SK-N-SH (cell line): ENCODE data around the gene LTB4R2. TPM values are rescaled to one million over a fixed set of nuclear protein-coding genes. Genes with fewer than 3 reads are reported as not detected.

ENCODE experiments used
- CTCF ChIA-PET: fragments of 300-600, 350-600 bp; formaldehyde crosslinking; extraction: SDS; loops from one replicate; lab custom pipeline; 2021; lab: Yijun Ruan, JAX
- POLR2A ChIA-PET: fragments of 350-600 bp; sonication (Branson Sonifier 250); formaldehyde crosslinking; extraction: SDS; loops from one replicate; lab custom pipeline; 2020; ENCODE audit warnings: antibody characterized with exemption, inconsistent platforms; lab: Yijun Ruan, JAX
- DNase-seq: peaks from one replicate; pipeline ENCODE4 v3.0.0; 2012
- H2AFZ ChIP-seq: fragments of 200-600 bp; sonication (generic); 2 replicates; pipeline ENCODE4 v1.8.1; 2016; ENCODE audit warnings: antibody characterized with exemption, mild to moderate bottlenecking, low read depth
- H3F3A ChIP-seq: fragments of 200-600 bp; sonication (generic); replicated peaks from 2 replicates; pipeline ENCODE3; 2016; ENCODE audit warnings: antibody characterized with exemption, mild to moderate bottlenecking; ENCODE audit not compliant: insufficient read depth
- H3K27ac ChIP-seq, 2 experiments: fragments of 200-500 bp in 1 of 2; fragments of 200-600 bp in 1 of 2; sonication (Bioruptor generic) in 1 of 2; sonication (generic), shearing (Covaris generic) in 1 of 2; 2 replicates each; pipeline versions ENCODE4 v1.5.1 to v1.6.1; 2014 to 2016; ENCODE audit warnings: low read depth in 2 of 2, inconsistent platforms in 1 of 2, low read length in 1 of 2, mild to moderate bottlenecking in 1 of 2, mixed read lengths in 1 of 2
- H3K27me3 ChIP-seq: fragments of 200-600 bp; sonication (generic), shearing (Covaris generic); 2 replicates; pipeline ENCODE4 v1.6.1; 2016; ENCODE audit warnings: mixed run types; ENCODE audit not compliant: insufficient read depth
- H3K36me3 ChIP-seq, 2 experiments: fragments of 200-500 bp in 1 of 2; fragments of 200-600 bp in 1 of 2; sonication (Bioruptor generic) in 1 of 2; sonication (generic) in 1 of 2; replicated peaks in 1 of 2; 2 replicates each; pipeline versions ENCODE3 to v1.5.1; 2014 to 2016; ENCODE audit warnings: low read length in 1 of 2, mild to moderate bottlenecking in 1 of 2; ENCODE audit not compliant: insufficient read depth in 2 of 2, control insufficient read depth in 1 of 2
- H3K4me1 ChIP-seq, 2 experiments: fragments of 200-500 bp in 1 of 2; fragments of 200-600 bp in 1 of 2; sonication (Bioruptor generic) in 1 of 2; sonication (generic), shearing (Covaris generic) in 1 of 2; 2 replicates each; pipeline versions ENCODE4 v1.5.1 to v1.6.1; 2014 to 2016; ENCODE audit warnings: low read depth in 1 of 2, low read length in 1 of 2, mixed run types in 1 of 2; ENCODE audit not compliant: insufficient read depth in 2 of 2, control insufficient read depth in 1 of 2
- H3K4me2 ChIP-seq: fragments of 200-600 bp; sonication (generic), shearing (Covaris generic); 2 replicates; pipeline ENCODE4 v1.6.1; 2017; ENCODE audit warnings: mixed run types
- H3K4me3 ChIP-seq, 2 experiments: fragments of 200-500 bp in 1 of 2; fragments of 200-600 bp in 1 of 2; sonication (Bioruptor generic) in 1 of 2; sonication (generic), shearing (Covaris generic) in 1 of 2; 2 replicates each; pipeline versions ENCODE4 v1.5.1 to v1.8.1; 2014 to 2016; ENCODE audit warnings: low read depth in 2 of 2, inconsistent platforms in 1 of 2, low read length in 1 of 2, mild to moderate bottlenecking in 1 of 2, mixed read lengths in 1 of 2, moderate library complexity in 1 of 2
- H3K79me2 ChIP-seq: fragments of 200-600 bp; sonication (generic); 2 replicates; pipeline ENCODE4 v1.8.1; 2017; ENCODE audit warnings: mild to moderate bottlenecking; ENCODE audit not compliant: insufficient read depth
- H3K9ac ChIP-seq: fragments of 200-600 bp; sonication (generic); 2 replicates; pipeline ENCODE4 v1.6.1; 2017; ENCODE audit warnings: mixed run types
- H3K9me2 ChIP-seq: fragments of 200-600 bp; sonication (generic); 2 replicates; pipeline ENCODE4 v1.6.1; 2017; ENCODE audit warnings: mixed run types
- H3K9me3 ChIP-seq: fragments of 200-600 bp; sonication (generic); 2 replicates; pipeline ENCODE4 v1.6.1; 2017; ENCODE audit warnings: mixed run types, mild to moderate bottlenecking, moderate library complexity
- H4K20me1 ChIP-seq: fragments of 200-600 bp; sonication (generic); 2 replicates; pipeline ENCODE4 v1.6.1; 2017; ENCODE audit warnings: mild to moderate bottlenecking, mixed run types; ENCODE audit not compliant: insufficient read depth
- CTCF ChIP-seq: fragments of 200-600 bp; sonication (generic); IDR thresholded peaks from 2 replicates; pipeline ENCODE4 v1.6.1; 2017; ENCODE audit warnings: antibody characterized with exemption, mild to moderate bottlenecking, moderate library complexity
- EP300 ChIP-seq, 2 experiments: IDR thresholded peaks; 2 replicates each; pipeline versions ENCODE4 v1.4.0 to v1.6.1; 2012; ENCODE audit warnings: borderline replicate concordance in 1 of 2, low read depth in 1 of 2, low read length in 1 of 2
- FOXM1 ChIP-seq: IDR thresholded peaks from 2 replicates; pipeline ENCODE4 v1.4.0; 2012; ENCODE audit warnings: low read depth, mild to moderate bottlenecking
- IRF3 ChIP-seq: fragments of 150-350 bp; IDR thresholded peaks from 2 replicates; pipeline ENCODE4 v1.6.1; 2016; ENCODE audit warnings: mild to moderate bottlenecking, low read depth, low read length
- MAX ChIP-seq: IDR thresholded peaks from 2 replicates; pipeline ENCODE4 v1.4.0; 2012; ENCODE audit warnings: low read depth
- MEF2A ChIP-seq: IDR thresholded peaks from 2 replicates; pipeline ENCODE4 v1.4.0; 2012; ENCODE audit warnings: low read depth, borderline replicate concordance
- MXI1 ChIP-seq: IDR thresholded peaks from 2 replicates; pipeline ENCODE4 v1.6.1; 2012; ENCODE audit warnings: mild to moderate bottlenecking, low read depth, low read length, improper control_type of control experiment
- RAD21 ChIP-seq: IDR thresholded peaks from 2 replicates; pipeline ENCODE4 v1.6.1; 2012; ENCODE audit warnings: mild to moderate bottlenecking, low read length
- RCOR1 ChIP-seq: fragments of 150-350 bp; IDR thresholded peaks from 2 replicates; pipeline ENCODE4 v1.6.1; 2017; ENCODE audit warnings: antibody characterized with exemption, low read length
- RFX5 ChIP-seq: IDR thresholded peaks from 2 replicates; pipeline ENCODE4 v1.6.1; 2012; ENCODE audit warnings: mild to moderate bottlenecking, improper control_type of control experiment, low read length
- TEAD4 ChIP-seq: IDR thresholded peaks from 2 replicates; pipeline ENCODE4 v1.4.0; 2012; ENCODE audit warnings: mild to moderate bottlenecking, borderline replicate concordance; ENCODE audit not compliant: insufficient read depth
- USF1 ChIP-seq: IDR thresholded peaks from 2 replicates; pipeline ENCODE4 v1.4.0; 2012; ENCODE audit warnings: low read depth, borderline replicate concordance
- USF2 ChIP-seq: fragments of 150-350 bp; IDR thresholded peaks from 2 replicates; pipeline ENCODE4 v1.6.1; 2017; ENCODE audit warnings: antibody characterized with exemption, low read length, low read depth, borderline replicate concordance
- ZBTB33 ChIP-seq: IDR thresholded peaks from 2 replicates; pipeline ENCODE4 v1.4.0; 2012; ENCODE audit warnings: low read depth, borderline replicate concordance
- WGBS: methylation state at CpG from one replicate; pipeline ENCODE4 v1.1.6; 2017; ENCODE audit warnings: low lambda C conversion rate; 5-methylcytosine and 5-hydroxymethylcytosine counted together
- polyA plus RNA-seq, 3 experiments: library from polyadenylated mRNA; depleted of rRNA; stranded (reverse); fragments of >200 nt; gene quantifications; 2 replicates each; pipeline ENCODE4 v1.2.3, GENCODE V29; 2012

Gene LTB4R2
- polyA plus RNA-seq, 1 of the 3 experiments (the other 2 are of a cell fraction) = 8.2 TPM

GRCh38 chr14:24311837-24312615, 2.1 kb downstream of the LTB4R2 start:
- Histone ChIP-seq H3K27me3 (no peaks in the 10 kb centered on the region), H3K36me3 (peaks cover 6 to 26% of the 10 kb centered on the region in 2 experiments), H2AFZ (no peak overlapping the region), H3K9me3 (no peaks in the 10 kb centered on the region), H3F3A (peaks cover 6% of the 10 kb centered on the region), H3K79me2 (no peaks in the 10 kb centered on the region), H3K4me1 (peaks cover under 1 to 2% of the 10 kb centered on the region in 2 experiments; a peak in 2 of 4 replicates), H3K4me2 (no peak overlapping the region), H3K9ac (no peak overlapping the region), H3K4me3 (no peak overlapping the region), H3K27ac (no peak overlapping the region), H3K9me2 (no peaks in the 10 kb centered on the region), H4K20me1 (no peaks in the 10 kb centered on the region)
- DNase-seq = no peak
- CTCF ChIA-PET = interaction anchor here (1.0 to 6.7 kb wide), 6 partner anchors 11 to 125 kb away, joined by 4 to 115 read pairs (median 8); partner anchors contain the start of gene TINF2
- POLR2A ChIA-PET = no interaction called here
- TF ChIP-seq IRF3 (no peak), RAD21 (no peak), FOXM1 (no peak), USF2 (no peak), EP300 (IDR thresholded peaks at IDR 0.05; ENCODE audit: borderline replicate concordance in 1 of 2, low read depth in 1 of 2, low read length in 1 of 2) (no peak), TEAD4 (no peak), MXI1 (no peak), CTCF (no peak), RCOR1 (no peak), MEF2A (no peak), ZBTB33 (no peak), MAX (no peak), RFX5 (no peak), USF1 (no peak)
- 87% methylated on average over 1 of the region's 1 CpG for WGBS
